ENCODE results near the gene INPP5J.

Gene INPP5J

GRCh38 chr22:31126128-31126868 is 3.5 kb downstream of the INPP5J start:
- DNase-seq (ENCODE audit: low read depth): no peak

GRCh38 chr22:31126869-31127175 is 4.1 kb downstream of the INPP5J start:
- no peak for DNase-seq (ENCODE audit: low read depth)

- no peak for DNase-seq (ENCODE audit: low read depth)
These were observed 4.5 kb downstream of the INPP5J start for GRCh38 chr22:31127181-31127772.

GRCh38 chr22:31128156-31128555 is 5.4 kb downstream of the INPP5J start:
- no peak for DNase-seq (ENCODE audit: low read depth)

GRCh38 chr22:31130873-31131272 is 8.1 kb downstream of the INPP5J start:
- DNase-seq (ENCODE audit: low read depth): no peak

- no peak for DNase-seq (ENCODE audit: low read depth)
These were observed 11.1 kb downstream of the INPP5J start for GRCh38 chr22:31133911-31134310.

GRCh38 chr22:31134688-31135087 is 11.9 kb downstream of the INPP5J start:
- no peak for DNase-seq (ENCODE audit: low read depth)

GRCh38 chr22:31135706-31136105 is 12.9 kb downstream of the INPP5J start:
- DNase-seq (ENCODE audit: low read depth): no peak

GRCh38 chr22:31136155-31136554 is 13.4 kb downstream of the INPP5J start:
- no peak for DNase-seq (ENCODE audit: low read depth)

GRCh38 chr22:31136711-31137110 is 13.9 kb downstream of the INPP5J start:
- DNase-seq (ENCODE audit: low read depth): no peak

GRCh38 chr22:31137721-31138120 is 15.0 kb downstream of the INPP5J start:
- DNase-seq (ENCODE audit: low read depth): no peak

GRCh38 chr22:31138126-31138525 is 15.4 kb downstream of the INPP5J start:
- no peak for DNase-seq (ENCODE audit: low read depth)

- DNase-seq (ENCODE audit: low read depth): no peak
These were observed 16.3 kb downstream of the INPP5J start for GRCh38 chr22:31139066-31139465.

GRCh38 chr22:31139866-31140716 is 17.3 kb downstream of the INPP5J start, which contains the start of gene PLA2G3:
Gene PLA2G3 (minus strand): TSS chr22:31140508. CDS start chr22:31140354, 154 bp downstream.
- DNase-seq (ENCODE audit: low read depth): no peak

GRCh38 chr22:31140746-31141145 is 18.0 kb downstream of the INPP5J start:
- no peak for DNase-seq (ENCODE audit: low read depth)

- DNase-seq (ENCODE audit: low read depth): no peak
These were observed 18.8 kb downstream of the INPP5J start for GRCh38 chr22:31141551-31141950.

- DNase-seq (ENCODE audit: low read depth): no peak
These were observed 19.5 kb downstream of the INPP5J start for GRCh38 chr22:31142285-31142684.

GRCh38 chr22:31143038-31143437 is 20.3 kb downstream of the INPP5J start:
- no peak for DNase-seq (ENCODE audit: low read depth)

GRCh38 chr22:31143537-31143936 is 20.8 kb downstream of the INPP5J start:
- DNase-seq (ENCODE audit: low read depth): no peak

GRCh38 chr22:31144223-31144622 is 21.5 kb downstream of the INPP5J start:
- DNase-seq (ENCODE audit: low read depth): no peak

GRCh38 chr22:31148488-31148887 is 25.7 kb downstream of the INPP5J start:
- DNase-seq (ENCODE audit: low read depth): no peak

- DNase-seq (ENCODE audit: low read depth): peak; percentile 24
These were observed 26.3 kb downstream of the INPP5J start for GRCh38 chr22:31148953-31149627.

All from CMK (cell line).